Breast epithelium (tissue), 4 donors: Measurements from ENCODE around the gene KRT83. TPM values are rescaled to one million over a fixed set of nuclear protein-coding genes. Genes with fewer than 3 reads are reported as not detected.

Experiments
- DNase-seq, 2 donors: peaks; one replicate each; pipeline ENCODE4 v3.0.0-alpha.2; 2019; ENCODE audit warnings: low spot score in 2 of 2
- H3K27ac ChIP-seq, 2 donors: fragments of 200-600 bp; sonication (generic) in 1 of 2; one replicate each; pipeline ENCODE4 v1.5.1; 2016 to 2019; ENCODE audit warnings: mild to moderate bottlenecking in 1 of 2
- H3K27me3 ChIP-seq, 2 donors: fragments of 200-600 bp; sonication (generic) in 1 of 2; one replicate each; pipeline versions ENCODE4 v1.5.1 to v1.6.0; 2017 to 2019; ENCODE audit warnings: control low read depth in 1 of 2, mild to moderate bottlenecking in 1 of 2
- H3K36me3 ChIP-seq: fragments of 200-600 bp; one replicate; pipeline ENCODE4 v1.5.1; 2019
- H3K4me1 ChIP-seq, 2 donors: fragments of 200-600 bp; sonication (generic); one replicate each; pipeline ENCODE4 v1.5.1; 2016 to 2019; ENCODE audit warnings: control low read depth in 1 of 2
- H3K4me3 ChIP-seq, 3 donors: fragments of 200-600 bp; sonication (generic); 1 replicate in 2 of 3; 2 replicates in 1 of 3; pipeline ENCODE4 v1.5.1; 2016 to 2019; ENCODE audit warnings: mild to moderate bottlenecking in 3 of 3, moderate library complexity in 2 of 3
- H3K9me3 ChIP-seq, 2 donors: fragments of 200-600 bp; sonication (generic) in 1 of 2; one replicate each; pipeline ENCODE4 v1.5.1; 2016 to 2019; ENCODE audit warnings: control low read depth in 1 of 2
- POLR2A ChIP-seq: fragments of 450-650 bp; IDR thresholded peaks from one replicate; pipeline ENCODE4 v1.6.1; 2016; ENCODE audit warnings: antibody characterized with exemption, mild to moderate bottlenecking, moderate library complexity
- intact Hi-C: fragments of 100-400 bp; cut with DNase I; formaldehyde crosslinking; loops from one replicate; pipeline ENCODE4 v1.15.1; 2023; ENCODE audit warnings: low total_unique reads
- total RNA-seq, 3 donors: library from RNA; depleted of rRNA; stranded (reverse); fragments of >200 nt; gene quantifications; one replicate each; pipeline ENCODE4 v1.1.0, GENCODE V29; 2016

The KRT83 gene
- total RNA-seq, 3 donors from 2014 or later, result 0.33 to 0.59 TPM; not detected in 1

GRCh38 chr12:52264435-52264825 is 56.8 kb downstream of the KRT83 start:
- Histone ChIP-seq H3K4me1 (peaks cover 0 to 5% of the 10 kb centered on the region in 2 donors), H3K27ac (no peak overlapping the region), H3K4me3 (no peak overlapping the region), H3K9me3 (no peaks in the 10 kb centered on the region), H3K27me3 (no peaks in the 10 kb centered on the region), H3K36me3 (no peaks in the 10 kb centered on the region)
- TF ChIP-seq POLR2A, result no peak
- no peak for DNase-seq
- intact Hi-C loops, result no loop called here

Other genes with a start within 250 kb of the KRT83 start
- 1 to 10 TPM in 1 of 3 donors, not detected in 2; 1.3 TPM for gene SMIM41, start 241.7 kb downstream of the KRT83 start, total RNA-seq
- gene KRT80, start 129.4 kb downstream of the KRT83 start, total RNA-seq, result 1 to 10 TPM in 2 of 3 donors, not detected in 1; 2.9 to 9.8 TPM
- gene KRT7, start 88.2 kb downstream of the KRT83 start, total RNA-seq, result 1,000 to 10,000 TPM in 1 of 3 donors, 100 to 1,000 TPM in 1, 1 to 10 TPM in 1; 4.2 to 1,051 (median 358) TPM
- gene KRT86, start 46.8 kb downstream of the KRT83 start, total RNA-seq, result 1 to 10 TPM in 1 of 3 donors, under 1 TPM in 1, not detected in 1; 0.66 to 2.2 TPM
- 10 to 100 TPM in 1 of 3 donors, 1 to 10 TPM in 1, not detected in 1; 3.6 to 29.9 TPM for gene KRT81, start 29.9 kb downstream of the KRT83 start, total RNA-seq
- gene KRT85, start 46.1 kb upstream of the KRT83 start, total RNA-seq, result not detected
- gene KRT84, start 64.3 kb upstream of the KRT83 start, total RNA-seq, result not detected
- not detected for gene KRT82, start 84.9 kb upstream of the KRT83 start, total RNA-seq
- not detected for gene KRT75, start 113.0 kb upstream of the KRT83 start, total RNA-seq
- gene KRT6B, start 130.7 kb upstream of the KRT83 start, total RNA-seq, result 10 to 100 TPM in 2 of 3 donors, not detected in 1; 42.0 to 69.2 TPM
- not detected for gene KRT6C, start 152.4 kb upstream of the KRT83 start, total RNA-seq
- gene KRT6A, start 171.9 kb upstream of the KRT83 start, total RNA-seq, result 1 to 10 TPM in 1 of 3 donors, under 1 TPM in 1, not detected in 1; 0.33 to 3.1 TPM
- gene KRT5, start 199.0 kb upstream of the KRT83 start, total RNA-seq, result 100 to 1,000 TPM in 2 of 3 donors, 1 to 10 TPM in 1; 4.3 to 464 (median 413) TPM
- under 1 TPM in 1 of 3 donors, not detected in 2; 0.16 TPM for gene KRT71, start 231.7 kb upstream of the KRT83 start, total RNA-seq